Body of pancreas (tissue), 4 donors: Measurements from ENCODE around the gene SOX5.

Experiments used
- CTCF ChIP-seq, 7 experiments: fragments of 450-650 bp in 4 of 7; fragments of 200-600 bp in 3 of 7; sonication (generic) in 3 of 7; IDR thresholded peaks; one replicate each; pipeline ENCODE4 v1.5.1; 2016 to 2019; ENCODE audit warnings: antibody characterized with exemption in 7 of 7
- POLR2A ChIP-seq, 3 donors: fragments of 450-650 bp; IDR thresholded peaks; one replicate each; pipeline ENCODE4 v1.6.1; 2016; ENCODE audit warnings: antibody characterized with exemption in 3 of 3, mild to moderate bottlenecking in 2 of 3

DNA sequence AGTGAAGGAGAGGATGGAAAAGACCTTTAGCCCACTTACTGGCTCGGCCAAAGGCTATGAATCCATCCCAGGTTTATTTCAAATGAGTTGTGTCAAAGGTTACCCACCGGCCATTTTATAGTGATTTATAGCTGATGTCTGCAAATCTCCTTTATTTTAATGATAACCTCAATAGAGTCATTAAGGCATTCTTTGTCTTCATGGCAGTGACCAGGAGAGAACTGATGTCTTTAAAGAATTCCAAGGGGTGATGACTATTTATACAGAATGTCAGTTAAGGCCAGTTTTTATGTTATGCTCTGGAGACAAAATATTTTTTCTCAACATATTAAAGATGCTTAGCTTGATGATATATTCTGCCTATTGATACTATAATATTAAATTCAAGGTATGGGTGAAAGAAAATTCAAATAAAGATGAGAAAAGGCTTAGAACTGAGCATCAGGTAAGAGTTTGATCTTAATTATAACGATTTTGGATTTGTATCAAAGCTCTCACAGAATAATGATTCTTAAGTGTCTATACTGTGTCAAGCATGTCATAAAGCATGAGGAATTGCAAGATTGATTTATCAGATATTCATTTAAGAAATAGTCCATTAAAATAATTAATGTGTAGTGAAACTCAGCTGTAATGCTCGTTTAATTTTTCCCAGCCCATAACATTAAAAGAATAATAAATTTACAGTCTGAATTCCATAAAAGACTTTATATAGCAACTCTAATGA lies 361.5 kb downstream of the SOX5 start:
- TF ChIP-seq CTCF (IDR thresholded peaks at IDR 0.05): no peak
- TF ChIP-seq POLR2A (IDR thresholded peaks at IDR 0.05): no peak
